Thyroid gland (tissue), 4 donors: Measurements from ENCODE around the gene APOL5. TPM values are rescaled to one million over a fixed set of nuclear protein-coding genes. Genes with fewer than 3 reads are reported as not detected.

Experiments
- DNase-seq, 2 donors: peaks; one replicate each; pipeline ENCODE4 v3.0.0-alpha.2; 2019
- H3K27ac ChIP-seq, 3 donors: fragments of 200-600 bp; sonication (generic); 1 replicate in 2 of 3; 2 replicates in 1 of 3; pipeline ENCODE4 v1.5.1; 2016 to 2019; ENCODE audit warnings: mild to moderate bottlenecking in 1 of 3, moderate library complexity in 1 of 3
- H3K27me3 ChIP-seq: fragments of 200-600 bp; sonication (generic); one replicate; pipeline ENCODE4 v1.5.1; 2019
- H3K36me3 ChIP-seq, 2 donors: fragments of 200-600 bp; sonication (generic); one replicate each; pipeline ENCODE4 v1.5.1; 2016 to 2019
- H3K4me1 ChIP-seq, 2 donors: fragments of 200-600 bp; sonication (generic); one replicate each; pipeline ENCODE4 v1.5.1; 2017 to 2019
- H3K4me3 ChIP-seq, 3 donors: fragments of 200-600 bp; sonication (generic); replicated peaks in 1 of 3; 1 replicate in 2 of 3; 2 replicates in 1 of 3; pipeline ENCODE4 v1.5.1; 2016; ENCODE audit warnings: mild to moderate bottlenecking in 1 of 3
- H3K9me3 ChIP-seq: fragments of 200-600 bp; sonication (generic); one replicate; pipeline ENCODE4 v1.5.1; 2017
- CTCF ChIP-seq, 6 experiments: fragments of 200-600 bp in 3 of 6; fragments of 450-650 bp in 3 of 6; sonication (generic) in 3 of 6; IDR thresholded peaks; one replicate each; pipeline ENCODE4 v1.5.1; 2016 to 2019; ENCODE audit warnings: antibody characterized with exemption in 6 of 6, mild to moderate bottlenecking in 2 of 6, inconsistent platforms in 1 of 6, moderate library complexity in 1 of 6
- POLR2A ChIP-seq, 2 donors: fragments of 450-650 bp; IDR thresholded peaks; one replicate each; pipeline ENCODE4 v1.6.1; 2017; ENCODE audit warnings: antibody characterized with exemption in 2 of 2, mild to moderate bottlenecking in 2 of 2, moderate library complexity in 1 of 2
- WGBS, 2 donors: methylation state at CpG; one replicate each; pipeline ENCODE4 v1.1.5; 2017; 5-methylcytosine and 5-hydroxymethylcytosine counted together
- intact Hi-C: fragments of 100-400 bp; cut with DNase I; formaldehyde crosslinking; loops from one replicate; pipeline ENCODE4 v1.15.1; 2023
- total RNA-seq, 4 donors: library from RNA; depleted of rRNA; stranded (reverse); fragments of >200 nt; gene quantifications; one replicate each; pipeline ENCODE4 v1.2.3, GENCODE V29; 2016

Gene APOL5
- total RNA-seq, 4 donors from 2014 or later = not detected

- Histone ChIP-seq H3K36me3 (no peaks in the 10 kb centered on the region), H3K4me1 (no peaks in the 10 kb centered on the region), H3K27ac (no peak overlapping the region), H3K4me3 (no peak overlapping the region), H3K27me3 (no peaks in the 10 kb centered on the region), H3K9me3 (no peaks in the 10 kb centered on the region)
- TF ChIP-seq CTCF (IDR thresholded peaks at IDR 0.05) (no peak), POLR2A (IDR thresholded peaks at IDR 0.05) (no peak)
- DNase-seq = no peak
- intact Hi-C loops = no loop called here
- 71 to 86% methylated on average over 4 of the region's 4 CpGs for WGBS, 2 donors
Measured at GRCh38 chr22:35681454-35682052, 36.1 kb upstream of the APOL5 start.

- H3K36me3 ChIP-seq = no peaks in the 10 kb centered on the region
- H3K27me3 ChIP-seq = no peaks in the 10 kb centered on the region
- H3K27ac ChIP-seq = no peak overlapping the region
- intact Hi-C loops = no loop called here
- H3K4me3 ChIP-seq = no peak overlapping the region
- 86 to 92% methylated on average over 1 of the region's 1 CpG for WGBS, 2 donors
- H3K4me1 ChIP-seq = no peaks in the 10 kb centered on the region
- no peak for TF ChIP-seq CTCF (IDR thresholded peaks at IDR 0.05)
- no peaks in the 10 kb centered on the region for H3K9me3 ChIP-seq
- no peak for DNase-seq
Measured at GRCh38 chr22:35683560-35683959, 34.1 kb upstream of the APOL5 start.

GRCh38 chr22:35684270-35684700 lies 33.4 kb upstream of the APOL5 start:
- Histone ChIP-seq H3K27me3 (no peaks in the 10 kb centered on the region), H3K9me3 (no peaks in the 10 kb centered on the region), H3K36me3 (no peaks in the 10 kb centered on the region), H3K4me3 (no peak overlapping the region), H3K27ac (no peak overlapping the region), H3K4me1 (no peaks in the 10 kb centered on the region)
- DNase-seq = no peak
- no peak for TF ChIP-seq CTCF (IDR thresholded peaks at IDR 0.05)
- TF ChIP-seq POLR2A (IDR thresholded peaks at IDR 0.05) = no peak
- intact Hi-C loops = no loop called here
- 38 to 43% methylated on average over 3 of the region's 3 CpGs for WGBS, 2 donors

GRCh38 chr22:35684732-35685131 lies 32.9 kb upstream of the APOL5 start:
- intact Hi-C loops = no loop called here
- no peak overlapping the region for H3K27ac ChIP-seq

GRCh38 chr22:35685731-35686130 lies 31.9 kb upstream of the APOL5 start:
- Histone ChIP-seq H3K9me3 (no peaks in the 10 kb centered on the region), H3K36me3 (no peaks in the 10 kb centered on the region), H3K27ac (no peak overlapping the region), H3K4me3 (no peak overlapping the region), H3K4me1 (no peaks in the 10 kb centered on the region), H3K27me3 (no peaks in the 10 kb centered on the region)
- 93 to 96% methylated on average over 11 of the region's 11 CpGs for WGBS, 2 donors
- TF ChIP-seq CTCF (IDR thresholded peaks at IDR 0.05) (no peak), POLR2A (IDR thresholded peaks at IDR 0.05) (no peak)
- no peak for DNase-seq
- intact Hi-C loops = no loop called here

More at GRCh38 chr22:35684732-35685131, 32.9 kb upstream of the APOL5 start:
- TF ChIP-seq POLR2A (IDR thresholded peaks at IDR 0.05) (no peak), CTCF (IDR thresholded peaks at IDR 0.05) (no peak)
- Histone ChIP-seq H3K4me1 (no peaks in the 10 kb centered on the region), H3K27me3 (no peaks in the 10 kb centered on the region), H3K36me3 (no peaks in the 10 kb centered on the region), H3K4me3 (no peak overlapping the region), H3K9me3 (no peaks in the 10 kb centered on the region)
- DNase-seq = no peak
